Endodermal cell (in vitro differentiated cells): ENCODE results near the gene GTF2IRD1. TPM values are rescaled to one million over a fixed set of nuclear protein-coding genes. Genes with fewer than 3 reads are reported as not detected.

Experiments
- DNase-seq: peaks from one replicate; pipeline ENCODE4 v3.0.0-alpha.2; 2017
- H3K27ac ChIP-seq: 2 replicates; pipeline ENCODE4 v1.5.1; 2013; ENCODE audit warnings: mild to moderate bottlenecking, low read depth, low read length, moderate library complexity
- H3K27me3 ChIP-seq: 2 replicates; pipeline ENCODE4 v1.6.1; 2013; ENCODE audit warnings: mild to moderate bottlenecking, low read length, moderate library complexity; ENCODE audit not compliant: insufficient read depth, control insufficient read depth, poor library complexity, severe bottlenecking
- H3K36me3 ChIP-seq: 2 replicates; pipeline ENCODE4 v1.7.0; 2013; ENCODE audit warnings: mild to moderate bottlenecking, low read length, moderate library complexity; ENCODE audit not compliant: control insufficient read depth, insufficient read depth
- H3K4me1 ChIP-seq: one replicate; pipeline ENCODE4 v1.7.0; 2013; ENCODE audit warnings: low read length; ENCODE audit not compliant: control insufficient read depth, insufficient read depth
- H3K4me3 ChIP-seq: 2 replicates; pipeline ENCODE4 v1.5.1; 2013; ENCODE audit warnings: mild to moderate bottlenecking, low read length, moderate library complexity
- H3K9ac ChIP-seq: 2 replicates; pipeline ENCODE4 v1.6.1; 2013; ENCODE audit warnings: mild to moderate bottlenecking, low read length, moderate library complexity; ENCODE audit not compliant: poor library complexity, severe bottlenecking; ENCODE audit errors: extremely low read depth
- H3K9me3 ChIP-seq: 2 replicates; pipeline ENCODE4 v1.6.1; 2013; ENCODE audit warnings: mild to moderate bottlenecking, low read length, moderate library complexity; ENCODE audit not compliant: control insufficient read depth
- H3K27ac Mint-ChIP-seq: 2 replicates; pipeline ENCODE4 v1.8.0; 2020; ENCODE audit warnings: mixed read lengths
- H3K27me3 Mint-ChIP-seq: 2 replicates; pipeline ENCODE4 v1.8.0; 2021; ENCODE audit warnings: mild to moderate bottlenecking, mixed read lengths; ENCODE audit not compliant: insufficient read depth
- H3K36me3 Mint-ChIP-seq: 2 replicates; pipeline ENCODE4 v1.8.0; 2020; ENCODE audit warnings: low read depth, mixed read lengths
- H3K4me1 Mint-ChIP-seq: 2 replicates; pipeline ENCODE4 v1.8.0; 2020; ENCODE audit warnings: mixed read lengths
- H3K4me3 Mint-ChIP-seq: 2 replicates; pipeline ENCODE4 v1.8.0; 2020; ENCODE audit warnings: mild to moderate bottlenecking, moderate library complexity, mixed read lengths
- H3K9me3 Mint-ChIP-seq: 2 replicates; pipeline ENCODE4 v1.8.0; 2020; ENCODE audit warnings: mild to moderate bottlenecking, mixed read lengths
- CTCF ChIP-seq: fragments of 200-600 bp; sonication (generic); conservative IDR thresholded peaks from 2 replicates; pipeline ENCODE4 v1.5.0; 2021; ENCODE audit warnings: antibody characterized with exemption, mild to moderate bottlenecking
- WGBS, 2 experiments: methylation state at CpG; one replicate each; pipeline versions ENCODE4 v1.1.5 to v1.1.7; 2013; ENCODE audit warnings: missing lambda C conversion rate in 2 of 2, mixed read lengths in 1 of 2; ENCODE audit not compliant: insufficient coverage in 1 of 2, insufficient read length in 1 of 2; 5-methylcytosine and 5-hydroxymethylcytosine counted together
- total RNA-seq, 2 donors: library from RNA; stranded (reverse); fragmentation: NEBNext Ultra II Directional in 1 of 2; extraction: Animal tissue kit (Norgen Biotek cat#: 25700) in 1 of 2; gene quantifications; 2 replicates in 1 of 2; 3 replicates in 1 of 2; pipeline ENCODE4 v1.2.1, GENCODE V29; 2021

GTF2IRD1 gene
- total RNA-seq, 2 donors from 2014 or later: 54.8 to 84.4 TPM

- Mint-ChIP-seq H3K4me3 (no peak overlapping the region), H3K9me3 (no peaks in the 10 kb centered on the region), H3K36me3 (peaks cover 10% of the 10 kb centered on the region), H3K27me3 (no peaks in the 10 kb centered on the region), H3K27ac (peak overlapping the region; percentile 30), H3K4me1 (peaks cover 10% of the 10 kb centered on the region)
- no peak for TF ChIP-seq CTCF
- H3K27ac ChIP-seq: no peak overlapping the region
- no peaks in the 10 kb centered on the region for H3K27me3 ChIP-seq
- no peaks in the 10 kb centered on the region for H3K4me1 ChIP-seq
- no peaks in the 10 kb centered on the region for H3K9me3 ChIP-seq
- H3K36me3 ChIP-seq: peaks cover 19% of the 10 kb centered on the region
- no peak overlapping the region for H3K9ac ChIP-seq
- WGBS, 2 experiments: 90 to 100% methylated on average over 3 to 8 of the region's 8 CpGs
- H3K4me3 ChIP-seq: no peak overlapping the region
- peak; percentile 42 for DNase-seq
Observed at GRCh38 chr7:74475987-74476350, 22.3 kb downstream of the GTF2IRD1 start.

DNA sequence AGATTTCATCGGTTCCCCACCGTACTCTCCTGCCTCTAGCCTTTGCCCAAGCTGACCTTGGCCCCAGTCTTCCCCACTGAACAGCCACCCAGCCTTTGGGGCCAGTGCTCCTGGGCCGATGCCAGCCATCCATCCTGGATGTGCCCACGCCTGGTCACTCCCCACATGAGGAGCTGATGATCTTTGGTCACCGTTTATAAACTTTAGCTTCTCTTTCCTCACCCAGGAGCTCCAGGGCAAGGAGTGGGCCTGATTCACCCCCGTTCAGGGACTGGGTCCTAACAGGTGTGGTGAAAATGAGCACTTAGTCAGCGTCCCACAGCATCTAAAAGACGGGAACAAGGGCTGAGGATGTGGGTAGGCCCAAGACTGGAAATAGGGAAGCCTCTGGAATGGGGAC lies 22.9 kb downstream of the GTF2IRD1 start:
- no peaks in the 10 kb centered on the region for H3K9me3 Mint-ChIP-seq
- peaks cover 10% of the 10 kb centered on the region for H3K4me1 Mint-ChIP-seq
- H3K36me3 Mint-ChIP-seq: peaks cover 10% of the 10 kb centered on the region
- Histone ChIP-seq H3K4me3 (no peak overlapping the region), H3K27ac (peak overlapping the region; percentile 68), H3K36me3 (peaks cover 19% of the 10 kb centered on the region), H3K4me1 (no peaks in the 10 kb centered on the region), H3K27me3 (no peaks in the 10 kb centered on the region), H3K9ac (no peak overlapping the region), H3K9me3 (no peaks in the 10 kb centered on the region)
- TF ChIP-seq CTCF: no peak
- WGBS, 2 experiments: 96 to 100% methylated on average over 8 of the region's 8 CpGs
- no peak overlapping the region for H3K4me3 Mint-ChIP-seq
- DNase-seq: no peak
- H3K27me3 Mint-ChIP-seq: no peaks in the 10 kb centered on the region
- H3K27ac Mint-ChIP-seq: peak overlapping the region; percentile 35

- H3K36me3 Mint-ChIP-seq: peaks cover 9% of the 10 kb centered on the region
- Histone ChIP-seq H3K4me1 (no peaks in the 10 kb centered on the region), H3K27ac (no peak overlapping the region), H3K9me3 (no peaks in the 10 kb centered on the region), H3K9ac (no peak overlapping the region), H3K27me3 (no peaks in the 10 kb centered on the region), H3K36me3 (peaks cover 4% of the 10 kb centered on the region), H3K4me3 (no peak overlapping the region)
- no peak for TF ChIP-seq CTCF
- H3K4me3 Mint-ChIP-seq: no peak overlapping the region
- DNase-seq: no peak
- WGBS, 2 experiments: 97 to 100% methylated on average over 4 of the region's 4 CpGs
- no peak overlapping the region for H3K27ac Mint-ChIP-seq
- peaks cover 10% of the 10 kb centered on the region for H3K4me1 Mint-ChIP-seq
- H3K9me3 Mint-ChIP-seq: no peaks in the 10 kb centered on the region
- H3K27me3 Mint-ChIP-seq: no peaks in the 10 kb centered on the region
Observed at GRCh38 chr7:74478671-74479065, 25.0 kb downstream of the GTF2IRD1 start.
